ENCODE measurements around the gene LRRC47.
A peak's percentile ranks its signal among the peaks of the same experiment; 100 is the strongest.
"Not testable (repeated sequence)": the region's sequence is repeated elsewhere in the genome, so short reads cannot be mapped to it uniquely, and the experiment has no call there.

LRRC47 gene

DNA sequence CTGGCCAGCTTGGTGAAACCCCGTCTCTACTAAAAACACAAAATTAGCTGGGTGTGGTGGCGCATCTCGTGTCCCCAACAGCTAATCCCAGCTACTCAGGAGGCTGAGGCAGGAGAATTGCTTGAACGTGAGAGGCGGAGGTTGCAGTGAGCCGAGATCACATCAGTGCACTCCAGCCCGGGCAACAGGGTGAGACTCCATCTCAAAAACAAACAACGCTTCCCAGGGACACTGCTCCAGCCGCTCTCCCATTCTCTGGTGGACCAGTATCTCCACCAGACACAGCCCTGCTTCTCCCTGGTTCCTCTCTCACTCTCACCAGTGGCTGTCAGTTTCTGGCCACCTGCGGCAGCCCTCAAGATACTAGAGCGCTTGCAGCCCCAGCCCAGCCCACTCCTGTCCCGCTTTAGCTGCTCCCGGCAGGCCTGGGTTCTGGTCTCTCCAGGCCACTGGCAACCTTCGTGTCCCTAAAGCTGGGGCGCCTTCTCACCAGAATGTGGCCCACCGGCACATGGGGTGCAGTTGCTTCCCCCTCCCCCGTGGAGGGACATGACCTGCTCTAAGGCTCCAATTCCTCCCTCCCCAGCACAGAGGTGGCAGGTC is 20.9 kb upstream of the LRRC47 start:
- peaks cover 3 to 73% (median 62%) of the 10 kb centered on the region in 5 donors for H3K36me3 ChIP-seq (ENCODE audit: control insufficient read depth in 5 of 5, insufficient read depth in 5 of 5, low read length in 5 of 5)
- no peak overlapping the region for H3K9ac ChIP-seq (ENCODE audit: low read length in 5 of 5)
- no peaks in the 10 kb centered on the region for H3K27me3 ChIP-seq (ENCODE audit: control insufficient read depth in 5 of 5, insufficient read depth in 4 of 5, low read length in 5 of 5)
- H3K9me3 ChIP-seq (ENCODE audit: control insufficient read depth in 5 of 5, low read length in 5 of 5) = no peaks in the 10 kb centered on the region
- no peak overlapping the region for H3K27ac ChIP-seq (ENCODE audit: low read depth, low read length)
- H3K4me3 ChIP-seq (ENCODE audit: low read depth in 1 of 5, low read length in 5 of 5) = no peak overlapping the region
- H3K4me1 ChIP-seq (ENCODE audit: control insufficient read depth in 5 of 5, insufficient read depth in 5 of 5, low read length in 5 of 5) = no peaks in the 10 kb centered on the region

DNA sequence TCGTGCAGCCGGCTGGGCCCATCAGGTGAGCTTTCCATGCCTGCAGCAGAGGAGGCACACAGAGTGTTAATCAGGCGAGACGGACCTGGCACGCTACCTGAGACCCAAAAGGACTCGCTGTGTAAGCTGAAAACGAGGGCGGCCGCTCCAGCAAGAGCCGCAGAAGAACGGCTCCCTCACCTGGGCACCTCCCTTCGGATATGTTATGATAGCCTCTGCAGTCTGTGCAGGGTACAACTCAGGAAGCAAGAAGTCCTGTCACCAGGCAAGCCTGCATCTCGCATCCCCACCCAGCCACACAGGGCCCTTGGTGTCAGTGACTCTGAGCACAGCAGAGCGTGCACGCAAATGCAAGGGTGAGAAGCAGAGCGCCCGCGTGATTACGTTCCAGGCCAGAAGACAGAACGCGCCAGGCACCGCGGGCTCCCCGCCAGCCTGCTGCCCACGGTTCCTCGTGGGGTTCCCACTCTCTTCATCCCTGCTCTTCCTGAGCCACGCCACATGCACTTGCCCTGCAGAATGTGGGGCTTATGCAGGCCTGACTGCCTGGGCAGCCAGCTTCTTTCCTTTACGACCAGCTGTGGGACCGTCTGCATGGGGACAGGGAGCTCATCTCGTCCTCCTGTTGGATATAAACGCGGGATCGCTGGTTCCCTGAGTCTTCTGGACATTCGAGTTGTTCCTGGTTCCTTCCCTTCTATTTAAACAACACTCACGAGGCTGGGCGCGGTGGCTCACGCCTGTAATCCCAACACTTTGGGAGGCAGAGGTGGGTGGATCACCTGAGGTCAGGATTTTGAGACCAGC is 20.2 kb upstream of the LRRC47 start:
- Histone ChIP-seq H3K27ac (ENCODE audit: low read depth, low read length) (no peak overlapping the region), H3K4me1 (ENCODE audit: control insufficient read depth in 5 of 5, insufficient read depth in 5 of 5, low read length in 5 of 5) (no peaks in the 10 kb centered on the region), H3K9ac (ENCODE audit: low read length in 5 of 5) (no peak overlapping the region), H3K36me3 (ENCODE audit: control insufficient read depth in 5 of 5, insufficient read depth in 5 of 5, low read length in 5 of 5) (peaks cover 3 to 66% (median 55%) of the 10 kb centered on the region in 5 donors), H3K4me3 (ENCODE audit: low read depth in 1 of 5, low read length in 5 of 5) (no peak overlapping the region), H3K9me3 (ENCODE audit: control insufficient read depth in 5 of 5, low read length in 5 of 5) (no peaks in the 10 kb centered on the region), H3K27me3 (ENCODE audit: control insufficient read depth in 5 of 5, insufficient read depth in 4 of 5, low read length in 5 of 5) (no peaks in the 10 kb centered on the region)

DNA sequence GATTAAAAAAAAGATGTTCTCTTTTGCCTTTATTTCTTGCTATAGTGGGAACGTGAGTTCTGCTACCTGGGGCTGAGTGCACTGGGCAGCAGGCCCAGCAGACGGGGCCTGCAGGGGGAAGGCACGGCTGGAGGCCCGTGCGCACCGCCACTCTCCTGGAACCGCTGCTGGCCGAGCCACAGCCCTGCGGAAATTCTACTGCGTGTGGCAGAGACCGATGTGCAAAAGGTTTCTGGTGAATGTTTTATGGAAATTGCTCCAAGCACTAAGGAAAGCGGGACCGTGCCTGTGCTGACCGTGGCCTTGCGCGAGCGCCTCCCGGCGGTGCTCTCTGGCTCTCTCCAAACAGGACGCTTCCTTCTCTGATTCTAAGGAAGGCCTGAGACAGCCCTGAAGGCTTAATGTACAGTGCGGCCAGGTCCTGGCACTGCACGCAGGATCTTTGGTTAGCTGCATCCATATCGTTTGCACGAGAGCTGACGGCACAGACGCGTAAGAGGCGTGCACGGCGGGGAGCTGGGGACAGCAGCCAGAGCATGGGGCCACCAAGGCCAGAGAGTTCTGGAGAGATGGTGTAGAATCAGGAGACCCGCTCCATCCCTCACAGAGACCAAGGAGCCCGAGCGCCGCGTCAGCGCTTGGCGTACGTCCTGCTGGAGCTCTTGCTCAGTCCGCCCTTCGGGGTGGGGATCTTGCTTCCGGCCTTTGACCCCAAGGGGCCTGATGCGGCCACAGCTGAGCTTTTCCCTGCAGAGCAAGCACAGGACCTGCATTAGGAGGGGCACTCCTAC is 18.7 kb upstream of the LRRC47 start:
- no peak overlapping the region for H3K4me3 ChIP-seq (ENCODE audit: low read depth in 1 of 5, low read length in 5 of 5)
- H3K4me1 ChIP-seq (ENCODE audit: control insufficient read depth in 5 of 5, insufficient read depth in 5 of 5, low read length in 5 of 5) = no peaks in the 10 kb centered on the region
- H3K9me3 ChIP-seq (ENCODE audit: control insufficient read depth in 5 of 5, low read length in 5 of 5) = no peaks in the 10 kb centered on the region
- H3K9ac ChIP-seq (ENCODE audit: low read length in 5 of 5) = no peak overlapping the region
- H3K36me3 ChIP-seq (ENCODE audit: control insufficient read depth in 5 of 5, insufficient read depth in 5 of 5, low read length in 5 of 5) = peaks cover under 1 to 50% (median 40%) of the 10 kb centered on the region in 5 donors
- H3K27ac ChIP-seq (ENCODE audit: low read depth, low read length) = no peak overlapping the region
- no peaks in the 10 kb centered on the region for H3K27me3 ChIP-seq (ENCODE audit: control insufficient read depth in 5 of 5, insufficient read depth in 4 of 5, low read length in 5 of 5)

- peaks cover 0 to 5% (median 0%) of the 10 kb centered on the region in 5 donors for H3K27me3 ChIP-seq (ENCODE audit: control insufficient read depth in 5 of 5, insufficient read depth in 4 of 5, low read length in 5 of 5)
- H3K9ac ChIP-seq (ENCODE audit: low read length in 5 of 5) = no peak overlapping the region
- no peaks in the 10 kb centered on the region for H3K9me3 ChIP-seq (ENCODE audit: control insufficient read depth in 5 of 5, low read length in 5 of 5)
- peaks cover 0 to 41% (median 33%) of the 10 kb centered on the region in 5 donors for H3K36me3 ChIP-seq (ENCODE audit: control insufficient read depth in 5 of 5, insufficient read depth in 5 of 5, low read length in 5 of 5)
- H3K4me1 ChIP-seq (ENCODE audit: control insufficient read depth in 5 of 5, insufficient read depth in 5 of 5, low read length in 5 of 5) = no peaks in the 10 kb centered on the region
- no peak overlapping the region for H3K4me3 ChIP-seq (ENCODE audit: low read depth in 1 of 5, low read length in 5 of 5)
- H3K27ac ChIP-seq (ENCODE audit: low read depth, low read length) = no peak overlapping the region
Observed at GRCh38 chr1:3814065-3814464, 17.8 kb upstream of the LRRC47 start.

- Histone ChIP-seq H3K36me3 (ENCODE audit: control insufficient read depth in 5 of 5, insufficient read depth in 5 of 5, low read length in 5 of 5) (peaks cover 0 to 27% (median 26%) of the 10 kb centered on the region in 5 donors), H3K4me1 (ENCODE audit: control insufficient read depth in 5 of 5, insufficient read depth in 5 of 5, low read length in 5 of 5) (no peaks in the 10 kb centered on the region)
Observed at GRCh38 chr1:3811595-3811911, 15.3 kb upstream of the LRRC47 start.

DNA sequence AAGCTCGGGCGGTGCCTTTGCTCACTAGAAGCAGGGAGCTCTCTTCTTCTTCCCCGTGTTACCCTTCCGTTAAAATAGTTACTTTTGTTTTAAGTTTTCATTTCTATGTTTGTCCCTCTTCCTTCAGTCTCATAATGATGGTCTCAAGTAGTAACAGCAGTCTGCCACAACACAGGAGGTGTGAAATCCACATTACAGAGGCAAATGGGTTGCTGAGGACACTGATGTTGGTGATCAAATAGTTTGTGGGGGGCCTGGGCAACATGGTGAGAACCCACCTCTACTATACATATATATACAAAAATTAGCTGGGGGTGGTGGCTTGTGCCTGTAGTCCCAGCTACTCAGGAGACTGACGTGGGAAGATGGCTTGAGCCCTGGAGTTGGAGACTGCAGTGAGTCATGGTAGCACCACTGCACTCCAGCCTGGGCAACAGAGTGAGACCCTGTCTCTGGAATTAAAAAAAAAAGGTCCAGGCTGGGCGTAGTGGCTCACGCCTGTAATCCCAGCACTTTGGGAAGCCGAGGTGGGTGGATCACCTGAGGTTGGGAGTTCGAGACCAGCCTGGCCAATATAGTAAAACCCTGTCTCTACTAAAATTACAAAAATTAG is 14.0 kb upstream of the LRRC47 start:
- not testable (repeated sequence) for H3K4me3 ChIP-seq (ENCODE audit: low read depth in 1 of 5, low read length in 5 of 5); H3K9me3 ChIP-seq (ENCODE audit: control insufficient read depth in 5 of 5, low read length in 5 of 5); H3K9ac ChIP-seq (ENCODE audit: low read length in 5 of 5); H3K27me3 ChIP-seq (ENCODE audit: control insufficient read depth in 5 of 5, insufficient read depth in 4 of 5, low read length in 5 of 5); H3K4me1 ChIP-seq (ENCODE audit: control insufficient read depth in 5 of 5, insufficient read depth in 5 of 5, low read length in 5 of 5); H3K27ac ChIP-seq (ENCODE audit: low read depth, low read length)
- peaks cover 0 to 14% (median 13%) of the 10 kb centered on the region in 5 donors for H3K36me3 ChIP-seq (ENCODE audit: control insufficient read depth in 5 of 5, insufficient read depth in 5 of 5, low read length in 5 of 5)

More at GRCh38 chr1:3811595-3811911, 15.3 kb upstream of the LRRC47 start:
- Histone ChIP-seq H3K27me3 (ENCODE audit: control insufficient read depth in 5 of 5, insufficient read depth in 4 of 5, low read length in 5 of 5) (peaks cover 0 to 5% (median 3%) of the 10 kb centered on the region in 5 donors), H3K27ac (ENCODE audit: low read depth, low read length) (no peak overlapping the region), H3K4me3 (ENCODE audit: low read depth in 1 of 5, low read length in 5 of 5) (no peak overlapping the region), H3K9ac (ENCODE audit: low read length in 5 of 5) (peak overlapping the region in 1 of 5 donors; percentile 22), H3K9me3 (ENCODE audit: control insufficient read depth in 5 of 5, low read length in 5 of 5) (no peaks in the 10 kb centered on the region)

DNA sequence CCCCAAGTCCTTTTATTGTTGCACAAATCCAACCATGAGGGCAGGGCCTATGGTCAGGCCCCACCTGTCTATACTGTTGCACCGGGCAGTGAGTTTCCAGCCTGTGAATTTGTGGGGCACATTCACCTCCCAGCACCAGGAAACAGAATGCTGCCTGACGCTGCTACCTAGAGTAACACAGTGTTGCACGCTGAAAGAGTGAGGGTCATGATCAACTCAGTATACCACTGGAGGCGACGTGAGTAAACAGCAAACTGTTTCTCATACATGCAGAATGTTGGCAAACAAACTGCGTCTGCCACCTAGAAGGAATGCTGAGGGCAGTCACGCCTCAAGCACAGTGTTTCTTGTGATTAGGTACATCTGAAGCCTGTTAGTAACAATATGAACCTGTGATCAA is 13.4 kb upstream of the LRRC47 start:
- H3K27ac ChIP-seq (ENCODE audit: low read depth, low read length) = no peak overlapping the region
- no peak overlapping the region for H3K4me3 ChIP-seq (ENCODE audit: low read depth in 1 of 5, low read length in 5 of 5)
- no peak overlapping the region for H3K9ac ChIP-seq (ENCODE audit: low read length in 5 of 5)
- peaks cover 0 to 5% (median 3%) of the 10 kb centered on the region in 5 donors for H3K27me3 ChIP-seq (ENCODE audit: control insufficient read depth in 5 of 5, insufficient read depth in 4 of 5, low read length in 5 of 5)
- peaks cover 0 to 9% (median 8%) of the 10 kb centered on the region in 5 donors for H3K36me3 ChIP-seq (ENCODE audit: control insufficient read depth in 5 of 5, insufficient read depth in 5 of 5, low read length in 5 of 5)
- H3K9me3 ChIP-seq (ENCODE audit: control insufficient read depth in 5 of 5, low read length in 5 of 5) = no peaks in the 10 kb centered on the region
- H3K4me1 ChIP-seq (ENCODE audit: control insufficient read depth in 5 of 5, insufficient read depth in 5 of 5, low read length in 5 of 5) = no peaks in the 10 kb centered on the region

- Histone ChIP-seq H3K4me1 (ENCODE audit: control insufficient read depth in 5 of 5, insufficient read depth in 5 of 5, low read length in 5 of 5) (no peaks in the 10 kb centered on the region), H3K27me3 (ENCODE audit: control insufficient read depth in 5 of 5, insufficient read depth in 4 of 5, low read length in 5 of 5) (peaks cover 3 to 12% (median 6%) of the 10 kb centered on the region in 5 donors), H3K36me3 (ENCODE audit: control insufficient read depth in 5 of 5, insufficient read depth in 5 of 5, low read length in 5 of 5) (no peaks in the 10 kb centered on the region), H3K9ac (ENCODE audit: low read length in 5 of 5) (no peak overlapping the region), H3K27ac (ENCODE audit: low read depth, low read length) (no peak overlapping the region), H3K4me3 (ENCODE audit: low read depth in 1 of 5, low read length in 5 of 5) (no peak overlapping the region), H3K9me3 (ENCODE audit: control insufficient read depth in 5 of 5, low read length in 5 of 5) (no peaks in the 10 kb centered on the region)
Observed at GRCh38 chr1:3807769-3808168, 11.5 kb upstream of the LRRC47 start.

DNA sequence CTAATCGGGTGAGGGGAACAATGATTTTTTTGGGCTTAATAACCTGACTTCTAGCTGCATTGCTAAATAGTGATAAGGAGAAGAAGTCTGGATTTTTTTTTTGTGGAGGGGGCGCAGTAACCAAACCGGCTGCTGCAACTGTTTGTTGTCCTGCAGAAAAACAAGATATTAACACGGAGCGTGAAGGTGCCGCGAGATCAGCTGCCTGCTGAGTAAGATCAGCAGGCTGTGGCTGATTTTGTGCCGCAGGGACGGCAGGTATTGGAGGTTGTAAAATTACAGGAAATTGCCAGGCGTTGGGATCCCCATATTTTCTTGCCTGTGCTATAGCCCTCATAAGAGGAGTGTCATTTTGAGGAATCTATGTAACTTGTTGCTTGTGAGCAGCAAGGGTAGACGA is 8.7 kb upstream of the LRRC47 start:
- Histone ChIP-seq H3K27me3 (ENCODE audit: control insufficient read depth in 5 of 5, insufficient read depth in 4 of 5, low read length in 5 of 5) (peaks cover 8 to 19% (median 13%) of the 10 kb centered on the region in 5 donors), H3K27ac (ENCODE audit: low read depth, low read length) (no peak overlapping the region), H3K36me3 (ENCODE audit: control insufficient read depth in 5 of 5, insufficient read depth in 5 of 5, low read length in 5 of 5) (no peaks in the 10 kb centered on the region), H3K4me3 (ENCODE audit: low read depth in 1 of 5, low read length in 5 of 5) (no peak overlapping the region), H3K4me1 (ENCODE audit: control insufficient read depth in 5 of 5, insufficient read depth in 5 of 5, low read length in 5 of 5) (no peaks in the 10 kb centered on the region), H3K9ac (ENCODE audit: low read length in 5 of 5) (no peak overlapping the region), H3K9me3 (ENCODE audit: control insufficient read depth in 5 of 5, low read length in 5 of 5) (no peaks in the 10 kb centered on the region)

DNA sequence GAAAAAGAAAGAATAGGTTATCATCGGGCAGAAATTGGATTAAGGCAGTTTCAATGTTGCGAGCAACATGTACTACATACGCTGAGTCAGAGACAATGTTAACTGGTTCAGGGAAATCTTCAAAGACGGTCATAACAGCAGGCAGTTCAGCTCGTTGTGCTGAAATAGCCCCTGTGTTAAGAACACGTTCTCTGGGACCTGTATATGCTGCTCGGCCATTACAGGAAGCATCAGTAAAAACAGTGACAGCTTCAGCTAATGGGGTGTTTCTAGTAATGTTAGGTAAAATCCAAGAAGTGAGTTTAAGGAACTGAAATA is 8.3 kb upstream of the LRRC47 start:
- H3K27ac ChIP-seq (ENCODE audit: low read depth, low read length); H3K36me3 ChIP-seq (ENCODE audit: control insufficient read depth in 5 of 5, insufficient read depth in 5 of 5, low read length in 5 of 5); H3K4me3 ChIP-seq (ENCODE audit: low read depth in 1 of 5, low read length in 5 of 5); H3K9me3 ChIP-seq (ENCODE audit: control insufficient read depth in 5 of 5, low read length in 5 of 5); H3K4me1 ChIP-seq (ENCODE audit: control insufficient read depth in 5 of 5, insufficient read depth in 5 of 5, low read length in 5 of 5); H3K9ac ChIP-seq (ENCODE audit: low read length in 5 of 5): not testable (repeated sequence)
- H3K27me3 ChIP-seq (ENCODE audit: control insufficient read depth in 5 of 5, insufficient read depth in 4 of 5, low read length in 5 of 5) = peaks cover 7 to 22% (median 13%) of the 10 kb centered on the region in 5 donors

Data from subcutaneous abdominal adipose tissue (tissue), 5 donors.